HPDE6-E6E7 (cell line): Measurements from ENCODE around the gene CELA3B.
"Not testable (repeated sequence)": the region's sequence is repeated elsewhere in the genome, so short reads cannot be mapped to it uniquely, and the experiment has no call there.

Source experiments
- DNase-seq: peaks from one replicate; pipeline ENCODE4 v3.0.0; 2011; ENCODE audit warnings: missing footprints; ENCODE audit errors: extremely low spot score

Gene CELA3B

DNA sequence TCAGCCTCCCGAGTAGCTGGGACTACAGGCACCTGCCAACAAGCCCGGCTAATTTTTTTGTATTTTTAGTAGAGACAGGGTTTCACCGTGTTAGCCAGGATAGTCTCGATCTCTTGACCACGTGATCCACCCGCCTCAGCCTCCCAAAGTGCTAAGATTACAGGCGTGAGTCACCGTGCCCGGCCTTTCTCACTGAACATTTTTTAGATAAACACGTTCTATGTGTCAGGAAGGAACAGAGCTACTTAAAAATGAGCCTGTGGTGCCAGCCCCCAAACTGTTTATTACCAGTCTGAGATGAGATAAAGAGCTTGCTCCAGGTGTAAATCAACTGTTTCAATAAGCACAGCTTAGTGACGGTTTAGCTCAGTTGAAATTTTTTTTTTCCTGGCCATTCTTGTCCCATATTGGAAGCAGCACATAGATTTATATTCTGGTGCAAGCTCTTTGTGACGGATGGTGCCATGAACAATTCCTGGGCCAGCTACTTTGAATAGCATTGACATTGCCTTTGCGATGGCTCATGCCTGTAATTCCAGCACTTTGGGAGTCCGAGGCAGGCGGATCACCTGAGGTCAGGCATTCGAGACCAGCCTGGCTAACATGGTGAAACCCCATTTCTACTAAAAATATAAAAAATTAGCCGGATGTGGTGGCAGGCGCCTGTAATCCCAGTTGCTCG, 33.7 kb upstream of the CELA3B start:
- DNase-seq = not testable (repeated sequence)

DNA sequence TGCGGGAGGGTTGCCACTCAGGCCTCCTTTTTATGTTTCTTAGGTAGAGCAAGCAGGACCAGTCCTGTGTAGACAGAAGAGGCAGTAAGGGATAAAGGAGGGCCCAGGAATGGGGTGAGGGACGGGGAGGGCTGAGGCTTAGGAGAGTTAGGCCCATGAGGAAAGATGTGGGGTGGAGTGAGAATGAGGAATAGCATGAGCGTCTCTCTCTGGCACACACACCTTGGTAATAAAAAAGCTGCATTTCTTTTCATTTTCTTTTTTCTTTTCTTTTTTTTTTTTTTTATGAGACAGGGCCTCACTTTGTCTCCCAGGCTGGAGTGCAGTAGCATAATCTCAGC, 32.1 kb upstream of the CELA3B start:
- no peak for DNase-seq

DNA sequence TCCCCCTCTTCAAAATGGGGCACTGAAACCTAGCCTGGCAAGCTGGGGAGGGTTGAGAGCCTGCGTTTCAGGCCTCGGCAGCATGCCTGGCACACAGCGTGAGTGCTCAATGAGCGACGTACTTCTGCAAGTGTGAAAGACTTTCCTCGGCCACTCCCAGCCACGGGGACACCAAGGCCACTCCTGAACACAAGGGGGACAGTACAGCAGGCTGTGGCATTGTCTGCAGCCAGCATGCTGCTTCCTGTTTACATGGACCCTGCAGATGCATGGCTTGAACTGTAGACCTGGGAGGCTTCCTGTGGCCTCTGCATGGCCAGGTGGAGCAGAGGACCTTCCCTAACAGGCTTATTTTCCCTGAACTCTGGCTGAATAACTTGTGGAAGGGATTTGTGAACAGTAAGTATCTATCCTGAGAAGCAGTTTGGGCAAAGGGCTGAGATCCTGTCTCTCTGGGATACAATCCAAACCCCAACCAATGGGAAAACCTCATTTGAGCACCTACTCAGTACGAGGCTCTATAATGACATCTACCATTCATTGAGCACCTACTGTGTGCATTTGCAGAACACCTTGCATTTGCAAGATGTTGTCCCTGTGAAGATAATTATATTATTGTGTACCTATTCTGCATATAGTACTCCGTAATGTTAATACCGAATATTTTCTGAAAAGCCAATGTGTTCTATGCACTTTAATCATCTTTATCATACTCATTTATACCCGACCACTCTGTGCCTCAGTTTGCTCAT, 29.8 kb upstream of the CELA3B start:
- no peak for DNase-seq

DNA sequence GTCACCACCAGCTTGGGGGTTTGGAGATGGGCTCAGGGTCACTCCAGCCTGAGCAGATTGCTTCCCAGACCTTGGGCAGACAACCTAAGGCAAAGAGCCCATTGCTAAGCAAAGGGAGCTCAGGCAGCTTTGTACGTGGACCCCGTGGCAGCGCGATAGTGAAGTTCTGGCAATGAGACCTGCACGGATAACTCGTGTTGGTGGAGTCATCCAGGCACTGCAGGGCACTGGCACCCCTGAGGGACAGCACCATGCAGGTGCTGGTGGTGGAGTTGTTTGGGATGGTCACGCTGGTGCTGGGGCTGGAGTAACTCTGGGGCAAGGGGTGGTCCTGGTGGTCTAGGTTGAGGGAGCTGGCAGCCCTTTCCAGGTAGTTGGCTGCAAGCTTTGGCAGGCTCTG, 26.1 kb upstream of the CELA3B start:
- DNase-seq = no peak

DNA sequence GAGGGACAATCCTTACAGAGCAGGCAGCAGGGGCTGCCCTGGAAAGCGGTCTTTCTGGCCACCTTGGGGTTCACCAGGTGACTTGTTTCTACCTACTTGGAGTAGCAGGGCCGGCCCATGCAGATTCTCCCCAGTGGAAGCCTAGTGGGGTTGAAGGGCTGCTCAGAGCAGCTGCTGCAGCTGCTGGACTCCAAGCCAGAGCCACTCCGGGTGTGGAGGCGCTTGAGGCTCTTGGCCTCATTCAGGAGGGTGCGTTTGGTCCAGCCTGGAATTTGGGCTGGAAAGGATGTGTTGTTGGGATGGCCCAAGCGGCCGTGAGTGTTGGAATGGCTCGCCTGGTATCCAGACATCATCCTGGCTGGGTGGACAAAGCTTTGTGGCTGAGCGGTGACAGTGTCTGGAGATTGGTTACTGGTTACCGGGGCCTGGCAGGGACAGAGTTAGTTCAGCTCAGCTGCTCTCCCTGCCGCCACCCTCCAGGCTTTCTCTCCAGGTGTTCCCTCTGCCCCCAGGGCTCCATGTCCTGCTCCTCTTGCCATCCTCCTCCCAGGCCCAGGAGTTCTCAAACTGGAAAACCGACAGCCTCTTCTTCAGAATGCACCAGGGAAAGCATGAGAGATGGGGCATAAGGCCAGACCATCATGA, 25.5 kb upstream of the CELA3B start:
- DNase-seq = no peak

DNA sequence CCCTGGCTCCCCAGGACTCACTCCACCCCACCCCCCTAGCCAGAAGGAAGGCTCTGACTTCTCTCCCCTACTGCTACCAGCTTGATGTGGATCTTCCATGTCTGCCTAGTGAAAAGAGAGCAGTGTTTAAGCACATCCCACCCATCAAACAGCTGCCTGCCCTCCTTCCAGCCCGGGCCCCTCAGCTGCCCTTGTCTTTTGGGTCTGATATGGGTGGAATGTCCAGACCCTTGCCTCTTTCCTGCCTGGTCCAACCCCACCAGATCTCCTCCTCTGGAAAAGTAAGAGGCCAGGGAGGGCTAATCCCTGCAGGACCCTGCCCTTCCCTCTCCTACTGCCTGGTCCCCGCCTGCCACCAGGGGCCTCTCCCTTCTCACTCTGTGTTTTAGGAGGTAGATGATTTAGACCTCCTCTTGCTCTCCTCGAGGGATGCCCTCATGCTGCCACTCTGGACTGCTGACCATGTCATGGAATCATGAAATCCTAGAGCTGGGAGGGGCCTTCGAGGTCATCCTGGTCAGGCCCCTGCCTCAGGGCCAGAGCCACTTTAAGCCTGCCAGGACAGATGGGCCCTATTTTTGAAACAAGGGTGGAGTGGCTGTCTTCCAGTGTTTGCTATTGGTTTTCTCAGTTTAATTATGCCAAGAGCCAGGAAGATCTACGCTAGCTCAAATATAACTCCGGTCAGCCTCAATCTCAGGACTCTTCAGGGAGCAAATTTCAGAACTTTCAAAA, 23.9 kb upstream of the CELA3B start:
- no peak for DNase-seq

DNA sequence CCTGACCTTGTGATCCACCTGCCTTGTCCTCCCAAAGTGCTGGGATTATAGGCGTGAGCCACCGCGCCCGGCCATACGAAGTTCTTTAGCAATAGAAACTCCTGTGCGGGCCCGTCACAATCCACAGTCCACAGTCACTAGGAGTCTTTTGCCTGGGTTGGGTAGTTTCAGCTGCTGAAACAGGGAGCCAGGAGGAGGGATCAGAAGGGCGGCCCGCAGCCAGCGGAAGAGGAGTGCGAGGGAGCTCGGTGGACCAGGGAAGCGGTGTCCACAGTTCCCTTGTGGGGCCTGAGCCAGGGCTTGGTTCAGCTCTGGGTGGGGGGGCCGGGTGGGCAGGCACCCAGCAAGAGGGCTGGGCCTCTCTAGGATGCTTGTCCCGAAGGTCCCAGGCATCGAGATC, 21.8 kb upstream of the CELA3B start:
- DNase-seq = no peak

DNA sequence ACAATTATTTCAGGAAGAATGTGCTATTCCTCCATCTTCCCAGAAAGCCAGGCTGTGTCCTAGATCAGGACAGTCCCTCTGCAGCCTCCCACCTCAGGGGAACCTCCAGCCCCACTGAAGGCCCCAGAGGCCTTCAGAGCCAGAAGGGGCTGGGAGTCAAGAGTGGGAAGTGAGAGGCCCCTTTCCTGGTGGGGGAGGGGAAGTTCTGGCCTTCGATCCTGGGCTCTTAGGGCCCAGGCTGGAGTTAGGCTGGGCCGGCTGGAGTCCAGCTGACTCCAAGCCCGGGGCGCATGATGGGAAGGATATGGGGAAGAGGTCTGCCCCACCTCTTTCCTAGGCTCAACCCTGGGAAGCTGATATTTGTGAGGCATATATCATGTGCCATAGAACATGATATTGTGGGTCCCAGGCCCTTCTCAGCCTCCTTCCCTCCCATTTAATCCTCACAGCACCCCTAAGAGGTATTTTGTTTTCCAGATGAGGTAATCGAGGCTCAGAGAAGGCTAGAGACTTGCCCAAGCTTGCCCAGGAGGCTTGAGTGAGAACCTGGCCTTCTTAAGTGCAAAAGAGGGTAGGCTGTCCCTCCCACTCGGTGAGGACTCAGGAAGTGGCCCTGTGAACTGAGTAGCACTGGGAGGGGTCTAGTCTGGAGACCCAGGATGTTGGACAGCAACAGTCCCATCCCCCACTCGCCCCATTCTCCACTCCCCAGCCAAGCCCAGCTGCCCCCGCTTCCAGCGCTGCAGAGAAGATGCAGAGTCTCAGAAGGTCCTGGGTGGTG, 21.1 kb upstream of the CELA3B start:
- DNase-seq = no peak

DNA sequence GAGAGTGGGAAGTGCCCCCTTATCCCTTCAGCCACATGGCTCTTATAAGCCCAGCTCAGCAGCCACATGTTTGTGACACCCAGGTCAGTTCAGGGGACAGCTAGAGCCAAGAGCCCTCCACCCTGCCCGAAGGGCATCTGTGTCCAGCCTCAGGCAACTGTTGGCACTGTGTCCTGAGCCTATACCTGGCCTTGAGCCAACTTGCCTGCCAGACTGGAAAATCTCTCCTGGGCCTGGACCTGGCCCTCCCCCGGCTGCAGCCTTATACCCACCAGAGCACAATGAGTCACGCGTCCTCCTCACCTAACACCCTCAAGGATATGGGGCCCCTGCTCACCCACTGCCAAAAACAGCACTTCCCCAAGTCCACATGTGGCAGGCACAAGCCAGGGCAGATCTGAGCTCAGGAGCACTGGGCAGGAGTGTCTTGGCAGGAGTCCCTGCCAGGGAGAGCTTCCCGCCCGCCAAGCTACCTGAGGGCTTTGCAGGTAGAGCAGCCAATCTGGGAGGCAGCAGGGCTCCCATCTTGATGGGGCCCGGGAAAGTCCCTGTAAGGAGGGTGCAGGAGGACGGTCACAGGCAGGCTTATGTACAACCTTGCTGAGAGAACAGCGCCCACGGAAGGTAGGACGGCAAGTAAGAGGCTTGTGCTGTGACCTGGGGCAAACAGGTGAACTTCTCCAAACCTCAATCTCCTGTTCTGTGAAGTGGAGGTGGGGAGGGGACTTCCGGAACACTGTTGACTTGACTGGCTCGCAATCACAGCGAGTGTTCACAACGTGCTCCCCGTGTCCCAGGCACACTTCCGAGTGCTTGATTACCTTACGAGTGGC, 19.9 kb upstream of the CELA3B start:
- DNase-seq = peak; percentile 97

DNA sequence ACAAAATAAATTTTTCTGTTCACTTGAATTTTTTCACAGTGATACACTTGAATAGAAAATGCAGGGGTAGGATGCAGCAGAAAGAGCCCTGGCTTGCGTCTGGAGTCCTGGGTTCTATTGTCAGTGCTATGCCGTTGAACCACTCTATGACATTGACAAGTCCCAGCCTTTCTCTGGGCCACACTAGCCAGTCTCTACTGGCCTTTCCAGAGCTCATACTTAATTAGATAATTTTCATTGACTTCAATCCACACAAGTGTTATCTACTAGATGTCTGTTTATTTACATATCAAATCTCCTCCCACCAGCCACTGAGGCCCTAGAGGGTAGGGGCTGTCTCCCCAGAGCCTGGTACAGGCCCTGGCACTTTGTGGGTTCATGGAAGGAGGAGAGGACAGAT, 15.5 kb upstream of the CELA3B start:
- DNase-seq = no peak

DNA sequence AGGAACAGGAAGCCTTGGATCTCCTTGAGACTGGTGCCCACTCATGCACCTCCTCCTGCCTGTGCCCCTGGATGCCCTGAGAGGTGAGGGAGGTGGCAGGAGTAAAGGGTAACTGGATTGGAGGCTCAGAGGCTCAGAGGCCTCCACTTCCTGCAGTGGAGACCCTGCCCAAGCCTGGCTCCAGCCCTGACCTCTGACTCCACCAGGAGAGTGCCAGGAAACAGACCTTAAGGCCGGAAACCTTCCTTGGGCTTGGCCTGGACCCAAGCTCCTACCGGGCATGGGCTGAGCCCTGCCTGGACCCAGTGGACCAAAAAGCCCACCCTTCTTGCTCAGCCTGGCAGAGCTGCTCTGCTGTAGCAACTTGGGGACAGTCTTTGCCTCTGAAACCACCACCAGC, 15.0 kb upstream of the CELA3B start:
- no peak for DNase-seq

DNA sequence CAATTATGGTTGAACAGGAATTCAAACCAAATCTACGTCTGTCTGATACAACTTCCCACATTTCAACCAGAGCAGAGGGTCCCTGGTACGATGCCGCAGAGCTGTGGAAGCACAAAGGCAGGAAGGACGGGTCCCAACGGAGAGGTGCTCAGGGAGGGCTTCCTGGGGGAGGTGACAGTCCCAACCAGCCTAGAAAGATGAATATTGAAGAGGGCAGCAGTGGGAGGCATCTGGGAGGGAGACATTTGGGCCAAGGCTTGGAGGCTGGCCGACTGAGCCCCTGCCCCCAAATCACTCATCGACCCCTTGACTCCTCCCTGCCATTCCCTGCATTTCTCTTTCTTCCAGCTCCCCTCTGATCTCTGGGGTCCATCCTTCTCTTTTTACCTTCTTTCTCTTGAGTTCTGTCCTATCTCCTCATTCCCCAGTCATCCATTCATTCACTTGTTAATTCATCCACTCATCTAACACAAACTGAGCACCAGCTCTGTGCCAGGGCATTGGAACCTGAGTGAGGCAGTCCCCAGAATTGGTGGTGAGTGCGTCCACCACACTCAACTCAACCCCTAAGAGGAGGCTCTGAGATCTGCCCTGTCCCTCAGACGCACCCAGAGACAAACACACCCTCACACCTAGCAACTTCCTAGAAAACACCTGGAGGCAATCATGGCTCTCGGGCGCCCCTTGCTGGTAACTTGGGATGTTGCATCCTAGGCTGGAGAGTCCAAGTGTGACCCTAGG, 13.2 kb upstream of the CELA3B start:
- peak; percentile 64 for DNase-seq

DNA sequence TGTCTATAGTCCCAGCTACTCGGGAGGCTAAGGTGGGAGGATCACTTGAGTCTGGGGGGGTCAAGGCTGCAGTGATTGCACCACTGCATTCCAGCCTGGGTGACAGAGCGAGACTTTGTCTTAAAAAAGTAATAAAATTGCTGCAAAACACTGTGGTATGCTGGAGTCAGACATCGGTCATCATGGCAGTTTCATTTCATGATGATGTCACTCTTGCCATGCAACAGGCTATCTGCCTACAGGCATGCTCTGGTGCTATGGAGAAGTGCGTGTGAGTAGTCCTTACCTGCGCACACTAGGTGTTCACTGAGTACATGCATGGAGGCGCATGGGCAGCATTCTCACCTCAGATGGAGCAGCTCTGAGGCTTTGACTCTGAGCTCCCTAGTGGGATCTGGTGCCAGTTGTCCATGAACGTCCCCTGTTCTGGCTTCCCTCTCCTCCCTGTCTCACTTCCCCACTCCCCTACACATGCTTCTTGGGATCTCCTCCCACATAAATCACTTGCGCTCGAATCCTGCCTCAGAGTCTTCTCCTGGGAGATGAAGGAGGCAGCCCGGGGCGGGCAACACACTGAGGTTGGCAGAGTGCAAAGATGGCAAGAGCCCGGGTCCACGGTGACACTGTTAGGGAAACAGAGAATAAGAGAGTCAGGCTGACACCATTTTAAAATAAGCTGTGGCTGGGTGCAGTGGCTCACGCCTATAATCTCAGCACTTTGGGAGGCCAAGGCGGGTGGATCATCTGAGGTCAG, 10.4 kb upstream of the CELA3B start:
- no peak for DNase-seq

DNA sequence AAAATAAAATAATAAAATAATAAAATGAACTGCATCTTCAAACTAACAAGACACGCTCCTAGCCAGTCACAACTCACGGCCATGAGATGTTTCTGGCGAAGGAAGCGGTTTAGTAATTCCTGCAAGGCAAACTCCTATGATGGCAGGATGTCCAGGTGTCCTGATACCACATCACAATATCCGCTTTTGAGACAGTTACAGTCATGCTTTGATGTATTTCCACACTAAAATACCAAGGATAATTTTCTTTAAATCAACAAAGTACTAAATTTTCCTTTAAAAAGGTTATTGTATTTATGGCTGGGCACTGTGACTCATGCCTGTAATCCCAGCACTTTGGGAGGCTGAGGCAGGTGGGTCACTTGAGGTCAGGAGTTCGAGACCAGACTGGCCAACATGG, 9.6 kb upstream of the CELA3B start:
- not testable (repeated sequence) for DNase-seq

DNA sequence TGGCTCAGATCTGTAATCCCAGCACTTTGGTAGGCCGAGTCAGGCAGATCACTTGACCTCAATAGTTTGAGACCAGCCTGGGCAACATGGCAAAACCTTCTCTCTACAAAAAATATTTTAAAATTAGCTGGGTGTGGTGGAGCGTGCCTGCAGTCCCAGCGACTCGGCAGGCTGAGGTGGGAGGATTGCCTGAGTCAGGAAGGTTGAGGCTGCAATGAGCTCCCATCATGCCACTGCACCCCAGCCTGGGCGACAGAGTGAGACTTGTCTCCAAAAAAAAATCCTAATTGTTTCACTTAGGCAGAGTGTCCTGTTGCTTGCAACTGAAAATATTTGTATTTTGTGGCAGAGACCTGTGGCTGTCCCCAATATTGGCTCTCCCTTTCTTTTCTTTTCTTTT, 7.8 kb upstream of the CELA3B start:
- DNase-seq = not testable (repeated sequence)

DNA sequence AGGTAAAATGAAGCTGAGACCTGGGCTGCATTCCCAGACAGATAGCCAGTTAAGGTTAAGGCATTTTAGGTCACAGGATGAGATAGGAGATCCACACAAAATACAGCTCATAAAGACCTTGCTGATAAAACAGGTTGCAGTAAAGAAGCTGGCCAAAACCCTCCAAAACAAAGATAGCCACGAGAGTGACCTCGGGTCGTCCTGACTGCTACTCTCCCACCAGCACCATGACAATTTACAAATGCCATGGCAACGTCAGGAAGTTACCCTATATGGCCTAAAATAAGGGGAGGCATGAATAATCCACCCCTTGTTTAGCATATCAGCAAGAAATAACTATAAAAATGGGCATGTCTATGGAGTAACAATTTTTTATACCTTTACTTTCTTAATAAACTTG, 6.3 kb upstream of the CELA3B start:
- DNase-seq = not testable (repeated sequence)

DNA sequence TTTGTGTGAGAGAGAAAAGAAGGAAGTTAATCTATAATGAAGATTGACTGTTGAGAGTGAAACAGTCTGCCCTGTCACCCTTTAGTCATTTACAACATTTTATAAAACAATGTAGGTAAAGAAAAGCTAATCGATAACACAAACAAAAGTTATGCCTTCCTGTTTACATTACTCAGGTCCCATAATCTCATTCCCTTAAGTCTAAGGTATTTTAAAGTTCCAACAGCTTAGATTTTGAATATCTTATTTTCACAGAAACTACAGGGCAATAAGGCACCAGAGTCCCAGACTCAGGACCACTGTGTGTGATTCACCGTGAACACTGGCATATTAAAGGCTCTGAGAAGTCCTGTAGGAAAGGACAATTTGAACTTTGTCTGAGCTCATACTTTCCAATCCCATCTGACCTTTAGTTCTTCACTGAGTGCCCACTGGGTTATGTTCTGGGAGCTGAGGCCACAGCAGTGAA, 3.8 kb upstream of the CELA3B start:
- not testable (repeated sequence) for DNase-seq

DNA sequence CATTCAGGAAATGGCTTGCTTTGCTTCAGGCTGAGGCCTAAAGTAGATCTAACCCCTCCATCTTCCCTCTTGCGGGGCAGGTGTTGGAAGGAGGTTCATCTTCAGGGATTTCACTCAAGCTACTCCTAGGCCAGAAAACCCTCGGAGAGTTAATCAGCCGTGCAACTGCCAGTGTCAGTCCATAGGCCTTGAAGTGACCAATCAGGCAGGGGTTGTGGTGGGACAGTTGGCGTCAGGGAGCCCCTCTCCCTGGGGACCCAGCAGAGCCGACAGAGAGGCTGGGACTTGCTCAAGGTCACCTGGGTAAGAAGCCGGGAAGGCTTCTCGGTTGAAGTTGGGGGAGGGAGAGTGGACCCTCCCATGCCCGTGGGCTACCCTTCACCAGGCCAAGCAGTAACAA, 2.9 kb upstream of the CELA3B start:
- DNase-seq = not testable (repeated sequence)

DNA sequence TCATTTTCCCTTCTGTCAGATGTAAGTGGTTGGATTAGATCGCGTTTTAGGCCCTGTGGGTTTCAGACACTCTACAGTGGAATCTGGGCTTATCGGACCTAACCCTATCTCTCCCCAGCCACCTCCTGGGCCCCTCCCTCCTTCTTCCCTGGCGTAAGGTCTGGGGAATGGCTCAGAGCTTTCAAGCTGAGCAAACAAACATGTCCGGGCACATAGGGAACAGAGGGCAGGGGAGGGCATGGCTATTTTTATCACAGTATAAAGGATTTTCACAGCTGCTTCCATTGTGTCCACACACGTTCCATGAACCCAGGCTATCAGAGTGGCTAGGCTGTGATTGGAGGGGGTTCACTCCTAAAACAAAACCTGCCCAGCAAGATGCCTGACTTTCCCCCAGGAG, 2.1 kb upstream of the CELA3B start:
- DNase-seq = peak; percentile 53
